ENCODE data around the gene SLF2.

SLF2 gene

DNA sequence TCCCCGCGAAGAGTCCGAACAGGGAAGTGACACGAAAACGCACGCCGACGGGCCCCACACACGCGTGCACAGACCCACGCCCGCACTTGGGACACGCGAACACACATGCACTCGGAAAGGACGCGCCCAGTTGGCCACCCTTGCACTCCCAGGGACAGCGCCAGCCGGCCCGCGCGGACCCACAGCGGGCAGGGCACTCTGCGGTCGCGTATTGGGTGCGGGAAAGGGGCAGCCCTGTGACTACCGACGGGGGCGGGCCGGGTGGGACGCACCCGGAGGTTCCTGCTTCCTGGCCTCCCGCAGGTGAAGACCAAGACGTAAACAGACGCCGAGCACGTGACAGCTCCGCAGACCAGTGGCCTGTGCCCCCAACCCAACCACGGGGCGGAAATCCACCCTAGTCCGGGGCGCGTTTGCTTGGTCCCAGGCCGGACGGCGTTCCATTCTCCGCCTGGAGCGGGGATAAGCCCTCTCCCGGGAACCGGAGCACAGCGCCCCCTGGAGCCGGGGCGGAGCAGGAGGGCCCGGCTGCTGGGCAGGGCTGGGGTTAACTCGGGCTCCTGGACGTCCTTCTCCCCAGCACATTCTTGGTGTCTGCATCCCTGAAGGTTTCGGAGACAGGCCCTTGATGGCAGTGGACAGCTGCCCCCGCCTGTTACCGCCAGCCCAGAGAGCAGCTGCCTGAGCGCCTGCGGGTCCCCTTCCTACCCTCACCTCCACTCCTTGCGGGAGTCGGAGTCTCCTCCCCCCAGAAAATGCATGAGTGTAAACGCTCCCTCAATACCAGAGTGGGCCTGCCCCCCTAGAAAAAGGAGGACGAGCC is 84.8 kb downstream of the SLF2 start:
- Histone ChIP-seq H3K4me3 (ENCODE audit: insufficient read length, low read depth) (peak overlapping the region; percentile 66), H3K4me1 (ENCODE audit: insufficient read depth, insufficient read length) (peaks cover 12% of the 10 kb centered on the region)
- peak; percentile 68 for DNase-seq (ENCODE audit: low read depth, low spot score)

GRCh38 chr10:100998183-100998990 is 85.6 kb downstream of the SLF2 start:
- Histone ChIP-seq H3K9me3 (ENCODE audit: insufficient read depth, low read length) (no peaks in the 10 kb centered on the region), H3K36me3 (ENCODE audit: insufficient read depth, insufficient read length, low read length) (peaks cover 38% of the 10 kb centered on the region), H3K4me3 (ENCODE audit: insufficient read length, low read depth) (peak overlapping the region; percentile 66), H3K4me1 (ENCODE audit: insufficient read depth, insufficient read length) (peaks cover 12% of the 10 kb centered on the region), H3K27me3 (ENCODE audit: insufficient read depth, insufficient read length) (no peaks in the 10 kb centered on the region), H3K9ac (ENCODE audit: insufficient read length, low read depth) (peak overlapping the region; percentile 91)
- no peak for TF ChIP-seq ZNF274 (IDR thresholded peaks at IDR 0.05; ENCODE audit: low read depth, low read length)
- no peak for TF ChIP-seq SUZ12 (IDR thresholded peaks at IDR 0.05; ENCODE audit: extremely low read depth, insufficient read depth, insufficient read length)
- no peak for TF ChIP-seq YY1 (IDR thresholded peaks at IDR 0.05; ENCODE audit: insufficient read depth, insufficient read length)
- no peak for DNase-seq (ENCODE audit: low read depth, low spot score)

More for the DNA sequence above, 84.8 kb downstream of the SLF2 start:
- Histone ChIP-seq H3K9ac (ENCODE audit: insufficient read length, low read depth) (peak overlapping the region; percentile 91), H3K9me3 (ENCODE audit: insufficient read depth, low read length) (no peaks in the 10 kb centered on the region), H3K27me3 (ENCODE audit: insufficient read depth, insufficient read length) (no peaks in the 10 kb centered on the region), H3K36me3 (ENCODE audit: insufficient read depth, insufficient read length, low read length) (peaks cover 37% of the 10 kb centered on the region)
- TF ChIP-seq ZNF274 (IDR thresholded peaks at IDR 0.05; ENCODE audit: low read depth, low read length), result no peak
- no peak for TF ChIP-seq SUZ12 (IDR thresholded peaks at IDR 0.05; ENCODE audit: extremely low read depth, insufficient read depth, insufficient read length)
- TF ChIP-seq YY1 (IDR thresholded peaks at IDR 0.05; ENCODE audit: insufficient read depth, insufficient read length), result no peak

DNA sequence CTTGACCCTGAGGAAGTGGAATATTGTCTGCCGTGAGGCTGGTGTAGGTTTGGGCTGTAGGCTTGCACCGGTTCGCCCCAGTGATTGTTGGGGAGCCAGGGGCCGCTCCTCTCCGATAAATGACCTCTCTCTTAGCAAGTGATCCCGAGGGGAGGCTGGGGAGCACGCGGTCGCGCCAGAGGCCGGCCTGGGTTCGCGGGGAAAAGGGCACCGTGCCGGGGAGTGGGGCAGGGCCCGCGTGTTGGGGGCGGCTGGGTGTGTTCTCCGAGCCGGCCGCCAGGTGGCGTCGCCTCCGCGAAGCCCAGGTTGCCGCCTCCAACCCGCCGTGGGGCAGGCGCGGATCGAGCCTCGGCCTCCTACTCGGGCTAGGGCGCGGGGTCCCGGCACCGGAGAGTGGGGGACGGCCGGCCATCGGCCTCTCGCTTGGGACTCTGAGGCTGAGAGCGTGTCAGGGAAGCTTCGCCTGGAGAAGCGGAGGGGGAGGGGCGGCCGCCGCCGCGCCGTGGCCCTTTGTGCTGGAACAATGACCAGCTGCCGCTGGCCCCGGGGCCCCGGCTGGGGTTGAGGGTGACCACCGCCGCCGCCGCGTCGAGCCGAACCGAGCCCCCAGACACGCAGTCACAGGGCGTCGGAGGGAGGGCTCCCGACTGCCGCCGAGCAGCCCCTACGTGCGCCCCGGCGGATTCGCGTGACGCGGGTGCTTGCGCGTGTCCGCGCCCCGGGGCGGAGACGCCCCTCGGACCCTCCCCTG is 86.4 kb downstream of the SLF2 start:
- no peaks in the 10 kb centered on the region for H3K27me3 ChIP-seq (ENCODE audit: insufficient read depth, insufficient read length)
- no peak for DNase-seq (ENCODE audit: low read depth, low spot score)
- no peak for TF ChIP-seq SUZ12 (IDR thresholded peaks at IDR 0.05; ENCODE audit: extremely low read depth, insufficient read depth, insufficient read length)
- no peak for TF ChIP-seq YY1 (IDR thresholded peaks at IDR 0.05; ENCODE audit: insufficient read depth, insufficient read length)
- no peak for TF ChIP-seq ZNF274 (IDR thresholded peaks at IDR 0.05; ENCODE audit: low read depth, low read length)
- H3K4me1 ChIP-seq (ENCODE audit: insufficient read depth, insufficient read length), result peaks cover 12% of the 10 kb centered on the region
- peak overlapping the region; percentile 91 for H3K9ac ChIP-seq (ENCODE audit: insufficient read length, low read depth)
- H3K4me3 ChIP-seq (ENCODE audit: insufficient read length, low read depth), result peak overlapping the region; percentile 66
- H3K36me3 ChIP-seq (ENCODE audit: insufficient read depth, insufficient read length, low read length), result peaks cover 38% of the 10 kb centered on the region
- H3K9me3 ChIP-seq (ENCODE audit: insufficient read depth, low read length), result no peaks in the 10 kb centered on the region

GRCh38 chr10:100999742-101000126 is 87.0 kb downstream of the SLF2 start, which contains the start of gene LZTS2:
LZTS2 (plus strand) TSS chr10:100999808; CDS start chr10:101002539, 2,731 bp downstream.
- Histone ChIP-seq H3K4me1 (ENCODE audit: insufficient read depth, insufficient read length) (peaks cover 12% of the 10 kb centered on the region), H3K27me3 (ENCODE audit: insufficient read depth, insufficient read length) (no peaks in the 10 kb centered on the region), H3K9ac (ENCODE audit: insufficient read length, low read depth) (peak within 1 kb of the TSS; percentile 93), H3K36me3 (ENCODE audit: insufficient read depth, insufficient read length, low read length) (peaks cover 37% of the 10 kb centered on the region), H3K4me3 (ENCODE audit: insufficient read length, low read depth) (peak within 1 kb of the TSS; percentile 66), H3K9me3 (ENCODE audit: insufficient read depth, low read length) (no peaks in the 10 kb centered on the region)
- no peak for DNase-seq (ENCODE audit: low read depth, low spot score)
- TF ChIP-seq ZNF274 (IDR thresholded peaks at IDR 0.05; ENCODE audit: low read depth, low read length), result no peak
- TF ChIP-seq YY1 (IDR thresholded peaks at IDR 0.05; ENCODE audit: insufficient read depth, insufficient read length), result no peak
- TF ChIP-seq SUZ12 (IDR thresholded peaks at IDR 0.05; ENCODE audit: extremely low read depth, insufficient read depth, insufficient read length), result no peak

DNA sequence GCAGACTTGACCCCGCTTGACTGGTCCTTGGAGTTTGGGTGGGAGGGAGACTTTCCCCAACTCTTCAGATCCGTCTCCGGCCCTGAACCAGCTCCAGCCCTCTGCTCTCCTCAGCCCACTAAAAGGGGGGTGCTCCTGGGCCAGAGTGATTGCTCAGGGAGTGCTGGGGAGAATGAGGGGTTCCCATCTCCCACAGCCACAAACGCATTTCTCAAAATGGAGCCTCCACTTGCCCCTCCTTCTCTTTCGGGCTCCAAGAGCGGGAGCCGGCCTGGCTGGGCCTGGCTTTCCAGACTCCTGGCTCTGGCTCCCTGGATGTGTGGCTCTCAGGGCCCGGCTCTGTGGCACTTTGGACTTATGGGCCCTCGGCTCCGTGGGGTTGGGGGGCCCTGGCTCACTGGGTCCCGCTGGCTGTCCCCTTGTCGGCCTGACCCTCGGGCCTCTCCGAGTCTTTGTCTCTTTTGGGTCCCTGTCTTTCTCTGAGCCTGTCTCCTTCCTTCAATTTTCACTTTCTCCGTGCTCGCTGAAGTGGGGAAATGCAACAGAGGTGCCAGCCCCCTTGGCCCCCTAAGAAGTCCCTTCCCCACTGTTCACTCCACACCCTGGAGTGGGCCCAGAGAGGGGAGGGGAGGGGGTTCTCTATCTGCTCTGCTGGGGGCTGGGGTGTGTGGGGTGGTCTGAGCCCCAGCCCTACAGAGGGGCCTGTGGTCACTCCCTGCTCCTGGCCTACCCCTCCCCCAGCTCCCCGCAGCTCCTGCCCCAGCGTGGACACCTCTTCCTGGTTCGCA is 87.6 kb downstream of the SLF2 start:
- H3K9ac ChIP-seq (ENCODE audit: insufficient read length, low read depth), result peak overlapping the region; percentile 93
- H3K27me3 ChIP-seq (ENCODE audit: insufficient read depth, insufficient read length), result no peaks in the 10 kb centered on the region
- TF ChIP-seq YY1 (IDR thresholded peaks at IDR 0.05; ENCODE audit: insufficient read depth, insufficient read length) (no peak), SUZ12 (IDR thresholded peaks at IDR 0.05; ENCODE audit: extremely low read depth, insufficient read depth, insufficient read length) (no peak), ZNF274 (IDR thresholded peaks at IDR 0.05; ENCODE audit: low read depth, low read length) (no peak)
- peaks cover 12% of the 10 kb centered on the region for H3K4me1 ChIP-seq (ENCODE audit: insufficient read depth, insufficient read length)
- H3K4me3 ChIP-seq (ENCODE audit: insufficient read length, low read depth), result peak overlapping the region; percentile 66
- DNase-seq (ENCODE audit: low read depth, low spot score), result no peak
- peaks cover 40% of the 10 kb centered on the region for H3K36me3 ChIP-seq (ENCODE audit: insufficient read depth, insufficient read length, low read length)
- H3K9me3 ChIP-seq (ENCODE audit: insufficient read depth, low read length), result no peaks in the 10 kb centered on the region

DNA sequence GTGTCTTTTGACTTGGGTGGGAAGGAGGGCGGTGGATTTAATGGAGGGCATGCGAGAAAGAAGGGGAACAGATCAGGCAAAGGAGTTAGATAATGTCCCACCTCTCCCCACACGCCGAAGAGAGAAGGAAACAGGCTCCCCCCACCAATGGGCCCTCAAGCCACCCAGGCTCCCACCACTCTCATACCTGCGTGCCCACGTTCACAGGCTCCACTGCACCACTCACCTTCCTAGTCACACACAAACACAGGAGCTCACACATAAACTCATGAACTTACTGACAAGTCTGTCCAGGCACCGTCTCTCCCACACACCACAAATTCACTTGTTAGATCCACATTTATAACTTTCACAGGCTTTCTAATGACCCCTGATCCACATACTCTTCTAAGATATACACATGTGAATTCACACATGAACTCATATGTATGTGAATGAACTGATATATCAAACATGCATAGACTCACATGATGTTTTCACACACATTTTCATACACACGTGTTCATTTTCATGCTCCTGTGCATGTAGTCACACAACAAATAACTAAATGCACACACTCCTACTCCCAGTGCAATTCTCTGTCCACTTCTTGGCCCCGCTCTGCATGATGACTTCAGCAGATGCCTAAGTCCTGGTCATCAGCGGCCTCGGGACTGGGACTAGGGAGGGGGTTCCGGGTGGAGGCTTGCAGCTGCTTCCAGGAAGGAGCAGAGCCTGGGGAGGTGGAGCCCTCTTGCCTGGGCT is 88.3 kb downstream of the SLF2 start:
- Histone ChIP-seq H3K27me3 (ENCODE audit: insufficient read depth, insufficient read length) (no peaks in the 10 kb centered on the region), H3K4me1 (ENCODE audit: insufficient read depth, insufficient read length) (peaks cover 10% of the 10 kb centered on the region), H3K4me3 (ENCODE audit: insufficient read length, low read depth) (peak overlapping the region; percentile 66), H3K9me3 (ENCODE audit: insufficient read depth, low read length) (no peaks in the 10 kb centered on the region), H3K36me3 (ENCODE audit: insufficient read depth, insufficient read length, low read length) (peaks cover 47% of the 10 kb centered on the region), H3K9ac (ENCODE audit: insufficient read length, low read depth) (peak overlapping the region; percentile 93)
- DNase-seq (ENCODE audit: low read depth, low spot score), result no peak
- TF ChIP-seq SUZ12 (IDR thresholded peaks at IDR 0.05; ENCODE audit: extremely low read depth, insufficient read depth, insufficient read length) (no peak), ZNF274 (IDR thresholded peaks at IDR 0.05; ENCODE audit: low read depth, low read length) (no peak), YY1 (IDR thresholded peaks at IDR 0.05; ENCODE audit: insufficient read depth, insufficient read length) (no peak)
